ENCODE data around the gene DMXL2.
"Not testable (repeated sequence)": the region's sequence is repeated elsewhere in the genome, so short reads cannot be mapped to it uniquely, and the experiment has no call there.

DMXL2 gene

DNA sequence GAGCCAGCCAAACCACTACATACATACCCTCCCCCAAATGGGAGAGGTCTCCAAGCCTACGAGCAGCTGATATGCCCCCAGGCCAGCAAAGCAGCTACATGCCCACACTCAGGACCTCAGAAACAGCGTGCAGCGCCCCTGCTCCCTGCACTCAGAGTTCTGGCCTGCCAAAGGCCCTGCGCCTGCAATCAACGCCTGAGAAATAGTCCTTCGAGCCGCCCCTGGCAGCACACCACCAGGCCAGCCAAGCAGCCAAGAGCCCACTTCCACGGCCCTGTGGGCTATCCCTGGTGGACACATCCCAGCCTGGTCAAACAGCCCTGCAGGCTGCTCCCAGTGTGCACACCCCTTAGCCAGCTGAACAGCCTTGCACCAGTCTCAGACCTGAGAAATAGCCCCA lies 139.1 kb downstream of the DMXL2 start:
- TF ChIP-seq, protein P1, sequence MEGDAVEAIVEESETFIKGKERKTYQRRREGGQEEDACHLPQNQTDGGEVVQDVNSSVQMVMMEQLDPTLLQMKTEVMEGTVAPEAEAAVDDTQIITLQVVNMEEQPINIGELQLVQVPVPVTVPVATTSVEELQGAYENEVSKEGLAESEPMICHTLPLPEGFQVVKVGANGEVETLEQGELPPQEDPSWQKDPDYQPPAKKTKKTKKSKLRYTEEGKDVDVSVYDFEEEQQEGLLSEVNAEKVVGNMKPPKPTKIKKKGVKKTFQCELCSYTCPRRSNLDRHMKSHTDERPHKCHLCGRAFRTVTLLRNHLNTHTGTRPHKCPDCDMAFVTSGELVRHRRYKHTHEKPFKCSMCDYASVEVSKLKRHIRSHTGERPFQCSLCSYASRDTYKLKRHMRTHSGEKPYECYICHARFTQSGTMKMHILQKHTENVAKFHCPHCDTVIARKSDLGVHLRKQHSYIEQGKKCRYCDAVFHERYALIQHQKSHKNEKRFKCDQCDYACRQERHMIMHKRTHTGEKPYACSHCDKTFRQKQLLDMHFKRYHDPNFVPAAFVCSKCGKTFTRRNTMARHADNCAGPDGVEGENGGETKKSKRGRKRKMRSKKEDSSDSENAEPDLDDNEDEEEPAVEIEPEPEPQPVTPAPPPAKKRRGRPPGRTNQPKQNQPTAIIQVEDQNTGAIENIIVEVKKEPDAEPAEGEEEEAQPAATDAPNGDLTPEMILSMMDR (conservative IDR thresholded peaks at IDR 0.05), result no peak
- H3K27ac ChIP-seq, result no peak overlapping the region

DNA sequence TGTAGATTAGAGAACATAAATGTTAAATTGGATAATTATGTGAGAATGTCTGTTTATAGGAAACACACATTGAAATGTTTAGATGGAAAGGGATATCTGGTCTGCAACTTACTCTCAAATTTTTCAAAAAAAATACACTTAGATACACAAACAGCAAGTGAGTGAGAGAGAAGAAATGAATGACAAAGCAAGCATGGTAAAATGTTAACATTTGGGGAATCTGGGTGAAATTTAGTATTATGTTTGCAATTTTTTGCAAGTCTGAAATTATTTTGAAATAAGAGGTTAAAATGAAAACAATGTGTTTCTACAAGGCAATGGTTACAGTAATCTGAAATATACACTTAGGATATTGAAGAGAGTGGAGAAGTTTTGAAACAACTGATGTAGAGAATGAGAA lies 146.8 kb downstream of the DMXL2 start:
- TF ChIP-seq, protein P1 (conservative IDR thresholded peaks at IDR 0.05), result no peak
- no peak overlapping the region for H3K27ac ChIP-seq

DNA sequence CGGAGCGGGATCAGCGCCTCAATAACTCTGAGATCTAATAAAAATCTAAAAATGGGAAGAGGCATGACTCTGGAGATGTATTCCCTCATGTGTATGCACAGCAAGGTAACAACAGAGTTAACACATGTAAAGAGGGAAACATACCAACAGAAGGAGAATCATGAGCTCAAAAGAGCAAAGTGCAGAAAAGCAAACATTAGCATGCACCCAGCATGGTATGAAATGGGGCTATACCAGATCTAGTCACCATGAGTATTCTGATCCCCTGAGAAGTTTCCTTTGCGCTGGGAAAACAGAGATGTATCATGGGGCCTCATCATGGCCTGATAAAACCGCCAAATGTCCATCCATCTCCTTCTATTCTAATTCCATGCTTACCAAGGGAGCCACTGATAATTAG lies 152.1 kb downstream of the DMXL2 start:
- TF ChIP-seq, protein P1 (conservative IDR thresholded peaks at IDR 0.05), result no peak
- no peak overlapping the region for H3K27ac ChIP-seq

DNA sequence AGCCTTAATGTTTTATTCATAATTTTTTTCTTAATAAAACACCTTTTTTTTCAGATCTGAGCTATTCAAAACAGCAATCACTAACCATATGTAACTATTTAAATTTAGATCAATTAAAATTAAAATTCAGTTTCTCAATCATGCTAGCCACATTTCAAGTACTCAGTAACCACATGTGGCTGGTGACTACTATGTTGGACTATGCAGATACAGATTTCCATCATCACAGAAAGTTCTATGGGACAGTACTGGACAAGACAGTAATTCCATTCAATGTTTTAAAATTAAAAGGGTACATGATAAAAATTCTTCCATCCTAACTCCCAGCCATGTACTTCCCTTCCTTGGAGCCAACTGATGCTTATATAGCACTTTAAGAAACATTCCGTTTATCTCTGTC lies 161.8 kb downstream of the DMXL2 start:
- H3K27ac ChIP-seq, result no peak overlapping the region
- TF ChIP-seq, protein P1 (conservative IDR thresholded peaks at IDR 0.05), result no peak

DNA sequence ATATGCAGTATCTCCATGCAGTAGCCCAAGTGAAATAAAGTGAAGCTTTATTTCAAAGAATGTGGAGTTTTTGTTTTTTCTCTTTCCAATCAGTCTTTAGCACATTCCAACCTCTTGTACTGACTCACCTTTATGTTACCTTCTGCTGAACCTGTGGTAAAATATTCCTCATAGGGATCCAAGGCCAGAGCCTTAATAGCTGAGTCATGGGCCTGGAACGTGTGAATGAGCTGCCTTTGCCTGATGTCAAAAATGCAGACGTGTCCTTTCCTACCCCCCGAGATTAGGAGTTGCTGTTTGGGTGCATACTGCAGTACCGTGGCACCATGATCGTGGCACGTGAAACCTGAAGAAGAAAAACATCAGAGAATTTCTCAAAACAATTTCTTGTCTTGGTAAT lies 172.6 kb downstream of the DMXL2 start:
- TF ChIP-seq, protein P1 (conservative IDR thresholded peaks at IDR 0.05), result no peak
- H3K27ac ChIP-seq, result no peak overlapping the region

DNA sequence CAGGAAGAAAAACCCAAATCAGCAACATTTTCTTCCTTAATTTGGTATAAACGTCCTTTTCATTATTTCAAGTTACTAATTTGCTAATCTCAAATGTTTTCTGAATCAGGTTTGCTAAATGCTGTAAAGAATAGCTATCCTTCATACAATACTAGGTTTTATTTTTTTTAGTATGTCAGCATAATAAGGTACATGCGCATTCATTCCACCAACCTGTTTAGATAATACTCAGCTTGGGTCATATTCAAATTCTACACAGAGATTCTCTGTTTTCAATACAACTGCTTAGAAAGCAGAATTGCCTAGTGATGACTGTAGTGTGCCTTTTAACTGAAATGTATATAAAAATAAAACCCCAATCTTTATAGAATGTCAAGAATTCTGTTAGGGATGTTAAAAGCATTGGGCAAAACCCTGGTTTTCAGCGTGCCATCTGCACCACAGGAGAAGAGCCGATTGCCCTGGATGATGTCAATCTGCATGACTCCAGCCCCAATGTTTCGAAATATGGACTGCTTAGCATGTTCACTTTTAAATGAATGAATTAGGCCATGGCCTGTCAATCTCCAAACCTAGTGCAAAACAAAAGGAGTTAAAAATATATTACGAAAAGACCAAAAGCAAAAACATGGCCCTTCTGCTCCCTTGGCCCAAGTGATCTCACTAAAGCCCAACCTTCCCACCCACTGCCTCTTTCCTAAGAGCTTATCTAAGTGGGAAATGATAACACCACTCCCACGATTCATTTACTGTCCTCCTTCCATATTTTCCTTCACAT lies 173.8 kb downstream of the DMXL2 start:
- no peak overlapping the region for H3K27ac ChIP-seq
- TF ChIP-seq, protein P1 (conservative IDR thresholded peaks at IDR 0.05), result no peak

DNA sequence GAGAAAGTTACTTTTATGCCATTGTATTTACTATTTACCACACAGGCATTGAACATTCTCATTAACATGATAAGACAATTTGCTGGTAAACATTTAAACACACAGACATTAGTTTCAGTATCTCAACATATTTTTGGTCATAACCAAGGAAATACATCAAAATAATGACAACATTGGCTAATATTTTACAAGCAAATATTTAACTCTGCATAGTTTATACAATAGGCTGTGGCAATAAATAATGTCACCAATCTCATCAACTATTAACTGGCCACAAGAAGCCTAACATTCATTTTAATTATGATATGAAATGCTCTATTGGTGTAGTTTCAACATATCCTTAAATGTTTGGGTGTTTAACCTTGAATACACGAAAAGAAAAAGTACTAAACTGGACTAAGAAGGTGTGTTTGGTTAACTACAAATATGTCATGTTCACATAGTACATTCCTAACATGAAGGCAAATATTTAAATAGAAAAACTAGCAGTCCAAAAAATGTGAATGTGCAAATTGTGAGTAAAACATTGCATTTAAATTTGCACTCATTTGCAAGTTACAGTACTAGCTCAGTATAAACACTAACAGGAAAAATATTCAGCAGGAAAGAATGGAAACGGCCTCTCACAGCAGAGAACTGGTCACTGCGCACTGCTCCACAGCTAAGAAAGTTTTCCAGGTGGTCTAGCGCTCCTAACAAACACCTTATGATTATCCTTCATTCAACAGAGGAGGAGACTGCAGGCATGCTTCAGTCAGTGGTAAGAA lies 174.5 kb downstream of the DMXL2 start:
- TF ChIP-seq, protein P1 (conservative IDR thresholded peaks at IDR 0.05), result no peak

DNA sequence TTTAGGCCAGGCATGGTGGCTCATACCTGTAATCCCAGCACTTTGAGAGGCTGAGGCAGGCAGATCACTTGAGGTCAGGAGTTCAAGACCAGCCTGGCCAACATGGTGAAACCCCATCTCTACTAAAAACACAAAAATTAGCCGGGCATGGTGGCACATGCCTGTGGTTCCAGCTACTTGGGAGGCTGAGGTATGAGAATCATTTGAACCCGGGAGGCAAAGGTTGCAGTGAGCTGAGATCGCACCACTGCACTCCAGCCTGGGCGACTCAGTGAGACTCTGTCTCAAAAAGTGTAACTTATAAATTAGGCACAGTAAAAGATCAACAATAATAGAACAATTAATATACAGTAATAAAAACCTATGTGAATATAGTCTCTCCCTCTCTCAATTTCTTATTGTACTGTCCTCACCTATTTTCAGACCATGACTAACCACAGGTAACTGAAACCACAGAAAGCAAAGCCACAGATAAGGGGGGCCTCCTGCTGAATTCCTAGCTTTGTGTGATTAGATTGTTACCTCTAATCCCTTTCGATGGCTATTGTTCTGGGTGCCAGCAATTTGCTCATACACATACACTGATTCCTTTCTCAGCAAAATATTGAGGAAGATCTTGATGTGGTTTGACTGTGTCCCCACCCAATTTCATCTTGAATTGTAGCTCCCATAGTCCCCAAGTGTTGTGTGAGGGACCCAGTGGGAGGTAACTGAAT lies 176.4 kb downstream of the DMXL2 start:
- not testable (repeated sequence) for H3K27ac ChIP-seq

More for the DNA sequence above, 174.5 kb downstream of the DMXL2 start:
- H3K27ac ChIP-seq, result no peak overlapping the region

All from VCaP (cell line).